Fibroblast of pulmonary artery (primary cell): ENCODE data around the gene C2CD2L.
"Not testable (repeated sequence)": the region's sequence is repeated elsewhere in the genome, so short reads cannot be mapped to it uniquely, and the experiment has no call there.

Source experiments
- DNase-seq: peaks from one replicate; pipeline ENCODE4 v3.0.0-alpha.2; 2010; ENCODE audit warnings: low read depth
- H3K4me3 ChIP-seq: replicated peaks from 2 replicates; pipeline ENCODE4 v1.5.1; 2011; ENCODE audit warnings: low read depth, mild to moderate bottlenecking, control low read depth, low read length, moderate library complexity
- TF ChIP-seq, protein P1 (sequence below): IDR thresholded peaks from 2 replicates; pipeline ENCODE4 v1.5.1; 2011; ENCODE audit warnings: mild to moderate bottlenecking, control low read depth, low read length, inconsistent platforms; ENCODE audit errors: missing control alignments

The C2CD2L gene

DNA sequence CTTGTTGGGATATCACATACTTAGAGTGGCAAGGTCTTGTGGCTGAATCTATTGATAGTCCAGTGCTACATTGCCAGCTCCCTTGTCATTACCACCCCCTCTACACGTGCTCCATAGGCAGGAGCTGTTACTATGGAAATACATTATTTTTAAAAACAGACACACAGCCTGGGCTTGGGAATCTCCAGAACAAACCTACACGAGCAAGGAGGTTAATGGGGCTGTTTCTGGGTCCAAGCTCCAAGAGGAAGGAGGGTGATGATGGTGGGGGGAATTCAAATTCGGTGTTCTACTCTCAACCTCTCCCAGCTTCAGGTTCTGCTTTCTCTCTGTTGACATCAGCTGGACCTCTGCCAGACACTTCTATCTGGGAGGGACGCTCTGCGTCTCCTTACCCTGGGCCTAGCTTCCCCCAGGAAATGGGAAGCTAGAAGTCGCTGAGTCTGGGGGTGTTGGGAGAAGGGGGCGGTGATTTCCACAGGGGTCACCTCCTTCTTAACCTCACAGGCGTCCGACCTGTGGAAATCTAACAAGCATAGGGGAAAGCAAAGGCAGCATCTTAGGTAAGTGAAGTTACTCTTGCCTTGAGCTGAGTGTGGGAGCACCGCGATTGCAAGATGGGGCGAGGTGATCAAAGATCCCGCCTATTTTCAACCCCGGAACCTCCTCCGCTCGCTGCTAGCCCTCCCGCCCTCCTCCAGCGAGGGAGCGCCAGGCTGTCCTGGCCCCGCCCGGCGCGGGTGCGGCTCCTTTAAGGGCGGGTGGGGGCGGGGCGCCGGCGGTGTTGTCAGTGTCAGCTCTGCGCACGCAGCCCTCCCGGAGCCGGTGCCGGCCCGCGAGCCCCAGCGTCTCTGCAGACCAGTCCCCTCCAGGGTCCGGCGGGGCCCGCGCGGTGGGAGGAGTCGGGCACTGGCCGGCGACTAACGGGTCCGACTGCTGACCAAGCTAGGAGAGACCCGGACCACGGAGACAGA, at the start of gene C2CD2L:
Gene C2CD2L (plus strand): TSS at position 781 of the 974 bp plus-strand sequence. CDS start 398 bp downstream, outside the sequence.
- peak; percentile 91 for DNase-seq
- TF ChIP-seq, protein P1, sequence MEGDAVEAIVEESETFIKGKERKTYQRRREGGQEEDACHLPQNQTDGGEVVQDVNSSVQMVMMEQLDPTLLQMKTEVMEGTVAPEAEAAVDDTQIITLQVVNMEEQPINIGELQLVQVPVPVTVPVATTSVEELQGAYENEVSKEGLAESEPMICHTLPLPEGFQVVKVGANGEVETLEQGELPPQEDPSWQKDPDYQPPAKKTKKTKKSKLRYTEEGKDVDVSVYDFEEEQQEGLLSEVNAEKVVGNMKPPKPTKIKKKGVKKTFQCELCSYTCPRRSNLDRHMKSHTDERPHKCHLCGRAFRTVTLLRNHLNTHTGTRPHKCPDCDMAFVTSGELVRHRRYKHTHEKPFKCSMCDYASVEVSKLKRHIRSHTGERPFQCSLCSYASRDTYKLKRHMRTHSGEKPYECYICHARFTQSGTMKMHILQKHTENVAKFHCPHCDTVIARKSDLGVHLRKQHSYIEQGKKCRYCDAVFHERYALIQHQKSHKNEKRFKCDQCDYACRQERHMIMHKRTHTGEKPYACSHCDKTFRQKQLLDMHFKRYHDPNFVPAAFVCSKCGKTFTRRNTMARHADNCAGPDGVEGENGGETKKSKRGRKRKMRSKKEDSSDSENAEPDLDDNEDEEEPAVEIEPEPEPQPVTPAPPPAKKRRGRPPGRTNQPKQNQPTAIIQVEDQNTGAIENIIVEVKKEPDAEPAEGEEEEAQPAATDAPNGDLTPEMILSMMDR, result no peak
- peak within 1 kb of the TSS; percentile 66 for H3K4me3 ChIP-seq

DNA sequence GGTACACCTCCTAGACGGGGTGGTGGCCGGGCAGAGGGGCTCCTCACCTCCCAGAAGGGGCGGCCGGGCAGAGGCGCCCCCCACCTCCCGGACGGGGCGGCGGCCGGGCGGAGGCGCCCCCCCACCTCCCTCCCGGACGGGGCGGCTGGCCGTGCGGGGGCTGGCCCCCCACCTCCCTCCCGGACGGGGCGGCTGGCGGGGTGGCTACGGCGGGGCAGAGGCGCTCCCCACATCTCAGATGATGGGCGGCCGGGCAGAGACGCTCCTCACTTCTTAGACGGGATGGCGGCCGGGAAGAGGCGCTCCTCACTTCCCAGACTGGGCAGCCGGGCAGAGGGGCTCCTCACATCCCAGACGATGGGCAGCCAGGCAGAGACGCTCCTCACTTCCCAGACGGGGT, 48.0 kb upstream of the C2CD2L start:
- not testable (repeated sequence) for H3K4me3 ChIP-seq, DNase-seq

DNA sequence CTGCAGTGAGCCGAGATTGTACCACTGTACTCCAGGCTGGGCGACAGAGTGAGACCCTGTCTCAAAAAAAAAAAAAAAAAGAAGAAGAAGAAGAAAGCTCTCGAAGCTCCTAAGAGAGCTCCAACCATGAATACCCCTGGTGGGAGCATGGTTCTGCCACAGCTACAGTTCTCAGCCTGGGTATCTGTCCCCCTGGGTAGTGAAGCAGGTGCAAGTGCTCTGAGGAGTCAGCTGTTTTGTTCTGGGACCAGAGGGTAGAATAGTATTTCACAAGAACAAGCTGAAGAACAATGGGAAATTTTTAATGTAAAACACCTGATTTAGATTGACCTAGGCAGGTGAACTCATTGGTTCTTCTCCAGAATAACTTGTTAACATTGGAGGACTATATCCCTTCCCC, 45.9 kb upstream of the C2CD2L start:
- no peak overlapping the region for H3K4me3 ChIP-seq
- TF ChIP-seq, protein P1, result no peak
- no peak for DNase-seq

DNA sequence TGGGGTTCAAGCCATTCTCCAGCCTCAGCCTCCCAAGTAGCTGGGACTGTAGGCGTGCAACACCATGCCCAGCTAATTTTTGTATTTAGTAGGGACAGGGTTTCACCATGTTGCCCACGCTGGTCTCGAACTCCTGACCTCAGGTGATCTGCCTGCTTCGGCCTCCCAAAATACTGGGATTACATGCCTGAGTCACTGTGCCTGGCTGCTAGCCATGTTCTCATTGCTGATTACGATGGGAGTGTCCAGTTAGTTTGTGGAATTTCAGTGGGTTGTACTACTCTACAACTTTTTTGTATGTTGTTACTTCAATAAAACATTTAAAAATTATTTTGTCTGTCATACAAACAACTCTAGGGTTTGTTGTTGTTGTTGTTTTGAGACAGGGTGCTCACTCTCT, 44.4 kb upstream of the C2CD2L start:
- TF ChIP-seq, protein P1, result no peak
- DNase-seq, result peak; percentile 77
- no peak overlapping the region for H3K4me3 ChIP-seq

DNA sequence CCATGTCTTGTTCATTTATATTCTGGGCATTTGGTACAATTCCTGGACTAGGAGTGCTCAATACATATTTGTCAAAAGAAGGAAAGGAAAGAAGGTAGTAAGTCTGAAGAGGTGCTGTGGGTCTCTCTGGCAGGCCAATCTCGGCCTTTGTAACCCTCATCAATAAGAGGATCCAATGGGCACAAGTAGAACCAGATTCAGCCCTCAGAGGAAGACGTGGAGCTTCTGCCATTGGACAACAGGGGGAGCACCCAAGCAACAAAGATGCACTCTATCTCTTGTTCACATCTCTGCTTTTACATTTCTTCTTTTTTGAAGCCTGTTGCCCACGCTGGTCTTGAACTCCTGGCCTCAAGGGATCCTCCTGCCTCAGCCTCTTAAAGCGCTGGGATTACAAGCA, 41.8 kb upstream of the C2CD2L start:
- H3K4me3 ChIP-seq, result no peak overlapping the region
- TF ChIP-seq, protein P1, result peak; percentile 55
- DNase-seq, result peak; percentile 54

DNA sequence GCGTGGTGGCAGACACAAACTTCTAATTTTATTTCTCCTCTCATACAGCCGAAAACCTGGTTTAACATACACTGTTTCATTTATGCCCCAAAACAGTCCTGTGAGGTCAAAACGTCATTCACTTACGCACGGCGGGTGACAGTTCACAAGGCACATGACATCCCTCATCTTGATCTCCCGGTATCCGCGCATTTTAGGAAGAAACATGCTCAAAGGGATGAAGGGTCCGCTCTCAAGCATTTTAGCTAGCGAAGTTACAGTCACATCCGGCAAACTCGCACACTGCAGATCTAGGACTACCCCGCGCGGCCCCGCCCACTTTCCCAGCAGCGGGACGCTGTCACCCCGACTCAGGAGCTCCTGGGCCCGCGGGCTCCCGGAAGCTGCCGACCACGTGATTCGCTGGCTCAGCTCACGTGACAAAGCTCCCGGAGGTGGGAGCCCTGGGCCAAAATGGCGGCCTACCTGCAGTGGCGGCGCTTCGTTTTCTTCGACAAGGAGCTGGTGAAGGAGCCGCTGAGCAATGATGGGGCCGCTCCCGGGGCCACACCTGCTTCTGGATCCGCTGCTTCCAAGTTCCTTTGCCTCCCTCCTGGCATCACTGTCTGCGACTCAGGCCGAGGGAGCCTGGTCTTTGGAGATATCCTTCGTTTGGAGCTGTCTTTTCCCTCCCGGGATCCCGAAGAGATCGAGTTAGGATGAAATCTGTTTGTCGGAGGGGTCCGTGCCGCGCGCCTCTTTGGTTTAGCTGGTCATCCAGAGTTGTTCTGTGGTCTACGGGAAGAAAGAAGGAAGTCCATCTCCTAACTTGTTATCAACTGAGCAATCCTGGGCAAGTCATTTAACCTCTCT, 39.5 kb upstream of the C2CD2L start, which contains the start of gene VPS11:
Gene VPS11 (plus strand): TSS at position 448 of the 852 bp plus-strand sequence. CDS start 6 bp downstream, at position 454.
- TF ChIP-seq, protein P1, result no peak
- peak; percentile 97 for DNase-seq
- peak within 1 kb of the TSS; percentile 100 for H3K4me3 ChIP-seq

DNA sequence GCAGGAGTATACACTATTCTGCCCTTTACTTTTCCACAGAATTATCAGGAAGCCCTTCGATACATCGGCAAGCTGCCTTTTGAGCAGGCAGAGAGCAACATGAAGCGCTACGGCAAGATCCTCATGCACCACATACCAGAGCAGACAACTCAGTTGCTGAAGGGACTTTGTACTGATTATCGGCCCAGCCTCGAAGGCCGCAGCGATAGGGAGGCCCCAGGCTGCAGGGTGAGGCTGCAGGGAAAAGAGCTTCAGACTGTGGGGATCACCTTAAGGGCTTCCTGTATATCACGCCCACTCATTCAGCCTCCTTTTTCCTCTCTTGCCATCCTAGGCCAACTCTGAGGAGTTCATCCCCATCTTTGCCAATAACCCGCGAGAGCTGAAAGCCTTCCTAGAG, 29.3 kb upstream of the C2CD2L start:
- DNase-seq, result no peak
- TF ChIP-seq, protein P1, result no peak
- H3K4me3 ChIP-seq, result no peak overlapping the region
